Ishikawa (cell line): ENCODE results near the gene RPN2.

ENCODE experiments used
- CEBPB ChIP-seq: IDR thresholded peaks from 2 replicates; pipeline ENCODE4 v1.6.1; 2012
- CREB1 ChIP-seq: IDR thresholded peaks from 2 replicates; pipeline ENCODE4 v1.6.1; 2012; ENCODE audit warnings: low read depth
- EGR1 ChIP-seq: IDR thresholded peaks from 2 replicates; pipeline ENCODE4 v1.6.1; 2012
- EP300 ChIP-seq: IDR thresholded peaks from 2 replicates; pipeline ENCODE4 v1.6.1; 2012; ENCODE audit warnings: borderline replicate concordance
- FOXM1 ChIP-seq: IDR thresholded peaks from 2 replicates; pipeline ENCODE4 v1.6.1; 2012; ENCODE audit warnings: low read depth, borderline replicate concordance
- NFIC ChIP-seq: IDR thresholded peaks from 2 replicates; pipeline ENCODE4 v1.6.1; 2012
- RAD21 ChIP-seq: IDR thresholded peaks from 2 replicates; pipeline ENCODE4 v1.6.1; 2012; ENCODE audit warnings: low read depth
- TAF1 ChIP-seq: IDR thresholded peaks from 2 replicates; pipeline ENCODE4 v1.6.1; 2012; ENCODE audit warnings: low read depth, mild to moderate bottlenecking
- TCF12 ChIP-seq: IDR thresholded peaks from 2 replicates; pipeline ENCODE4 v1.6.1; 2012; ENCODE audit warnings: low read depth
- TEAD4 ChIP-seq: IDR thresholded peaks from 2 replicates; pipeline ENCODE4 v1.6.1; 2012
- YY1 ChIP-seq: IDR thresholded peaks from 2 replicates; pipeline ENCODE4 v1.6.1; 2012; ENCODE audit warnings: low read depth
- ZBTB7A ChIP-seq: IDR thresholded peaks from 2 replicates; pipeline ENCODE4 v1.6.1; 2012; ENCODE audit warnings: low read depth
- TF ChIP-seq, protein P1 (sequence below): IDR thresholded peaks from 2 replicates; pipeline ENCODE4 v1.6.1; 2012
- TF ChIP-seq, protein P2 (sequence below): IDR thresholded peaks from 2 replicates; pipeline ENCODE4 v1.6.1; 2012; ENCODE audit warnings: low read depth, mild to moderate bottlenecking
- TF ChIP-seq, protein P3 (sequence below): IDR thresholded peaks from 2 replicates; pipeline ENCODE4 v1.6.1; 2012

RPN2 gene

DNA sequence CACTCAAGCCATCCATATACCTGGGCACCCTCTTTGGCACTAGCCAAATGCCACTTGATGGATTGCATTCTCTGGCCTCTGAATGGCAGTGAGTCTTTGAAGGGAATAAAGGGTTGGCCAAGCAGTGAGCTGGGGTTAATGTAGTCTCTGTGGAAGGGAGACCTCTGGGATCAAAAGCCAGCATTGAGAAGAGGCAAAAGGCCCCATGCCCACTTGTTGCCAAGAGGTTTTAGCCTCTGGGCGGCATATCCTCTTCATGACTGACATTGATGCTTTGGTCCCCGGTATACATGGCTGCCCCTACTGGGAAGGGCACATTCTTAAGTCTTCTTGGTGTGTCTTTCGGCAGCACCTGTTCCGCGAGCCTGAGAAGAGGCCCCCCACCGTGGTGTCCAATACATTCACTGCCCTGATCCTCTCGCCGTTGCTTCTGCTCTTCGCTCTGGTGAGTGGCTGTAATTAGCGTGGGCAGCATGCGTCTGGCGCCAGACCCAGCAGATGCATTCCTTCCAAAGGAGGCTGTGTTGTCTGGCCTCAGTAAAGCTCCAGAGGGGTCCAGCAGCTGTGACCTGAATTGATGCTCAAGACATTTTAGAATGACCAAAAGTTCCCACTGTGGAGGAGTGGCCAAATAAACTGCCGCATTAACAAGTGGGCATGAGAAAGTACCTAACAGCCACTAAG, 53.0 kb downstream of the RPN2 start:
- TF ChIP-seq RAD21 (no peak), ZBTB7A (no peak), TAF1 (no peak), NFIC (no peak), EGR1 (no peak), TEAD4 (no peak), YY1 (no peak)
- TF ChIP-seq, protein P1, sequence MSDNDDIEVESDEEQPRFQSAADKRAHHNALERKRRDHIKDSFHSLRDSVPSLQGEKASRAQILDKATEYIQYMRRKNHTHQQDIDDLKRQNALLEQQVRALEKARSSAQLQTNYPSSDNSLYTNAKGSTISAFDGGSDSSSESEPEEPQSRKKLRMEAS, result no peak
- TF ChIP-seq, protein P2, sequence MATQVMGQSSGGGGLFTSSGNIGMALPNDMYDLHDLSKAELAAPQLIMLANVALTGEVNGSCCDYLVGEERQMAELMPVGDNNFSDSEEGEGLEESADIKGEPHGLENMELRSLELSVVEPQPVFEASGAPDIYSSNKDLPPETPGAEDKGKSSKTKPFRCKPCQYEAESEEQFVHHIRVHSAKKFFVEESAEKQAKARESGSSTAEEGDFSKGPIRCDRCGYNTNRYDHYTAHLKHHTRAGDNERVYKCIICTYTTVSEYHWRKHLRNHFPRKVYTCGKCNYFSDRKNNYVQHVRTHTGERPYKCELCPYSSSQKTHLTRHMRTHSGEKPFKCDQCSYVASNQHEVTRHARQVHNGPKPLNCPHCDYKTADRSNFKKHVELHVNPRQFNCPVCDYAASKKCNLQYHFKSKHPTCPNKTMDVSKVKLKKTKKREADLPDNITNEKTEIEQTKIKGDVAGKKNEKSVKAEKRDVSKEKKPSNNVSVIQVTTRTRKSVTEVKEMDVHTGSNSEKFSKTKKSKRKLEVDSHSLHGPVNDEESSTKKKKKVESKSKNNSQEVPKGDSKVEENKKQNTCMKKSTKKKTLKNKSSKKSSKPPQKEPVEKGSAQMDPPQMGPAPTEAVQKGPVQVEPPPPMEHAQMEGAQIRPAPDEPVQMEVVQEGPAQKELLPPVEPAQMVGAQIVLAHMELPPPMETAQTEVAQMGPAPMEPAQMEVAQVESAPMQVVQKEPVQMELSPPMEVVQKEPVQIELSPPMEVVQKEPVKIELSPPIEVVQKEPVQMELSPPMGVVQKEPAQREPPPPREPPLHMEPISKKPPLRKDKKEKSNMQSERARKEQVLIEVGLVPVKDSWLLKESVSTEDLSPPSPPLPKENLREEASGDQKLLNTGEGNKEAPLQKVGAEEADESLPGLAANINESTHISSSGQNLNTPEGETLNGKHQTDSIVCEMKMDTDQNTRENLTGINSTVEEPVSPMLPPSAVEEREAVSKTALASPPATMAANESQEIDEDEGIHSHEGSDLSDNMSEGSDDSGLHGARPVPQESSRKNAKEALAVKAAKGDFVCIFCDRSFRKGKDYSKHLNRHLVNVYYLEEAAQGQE, result no peak
- TF ChIP-seq, protein P3, sequence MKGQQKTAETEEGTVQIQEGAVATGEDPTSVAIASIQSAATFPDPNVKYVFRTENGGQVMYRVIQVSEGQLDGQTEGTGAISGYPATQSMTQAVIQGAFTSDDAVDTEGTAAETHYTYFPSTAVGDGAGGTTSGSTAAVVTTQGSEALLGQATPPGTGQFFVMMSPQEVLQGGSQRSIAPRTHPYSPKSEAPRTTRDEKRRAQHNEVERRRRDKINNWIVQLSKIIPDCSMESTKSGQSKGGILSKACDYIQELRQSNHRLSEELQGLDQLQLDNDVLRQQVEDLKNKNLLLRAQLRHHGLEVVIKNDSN, result no peak

DNA sequence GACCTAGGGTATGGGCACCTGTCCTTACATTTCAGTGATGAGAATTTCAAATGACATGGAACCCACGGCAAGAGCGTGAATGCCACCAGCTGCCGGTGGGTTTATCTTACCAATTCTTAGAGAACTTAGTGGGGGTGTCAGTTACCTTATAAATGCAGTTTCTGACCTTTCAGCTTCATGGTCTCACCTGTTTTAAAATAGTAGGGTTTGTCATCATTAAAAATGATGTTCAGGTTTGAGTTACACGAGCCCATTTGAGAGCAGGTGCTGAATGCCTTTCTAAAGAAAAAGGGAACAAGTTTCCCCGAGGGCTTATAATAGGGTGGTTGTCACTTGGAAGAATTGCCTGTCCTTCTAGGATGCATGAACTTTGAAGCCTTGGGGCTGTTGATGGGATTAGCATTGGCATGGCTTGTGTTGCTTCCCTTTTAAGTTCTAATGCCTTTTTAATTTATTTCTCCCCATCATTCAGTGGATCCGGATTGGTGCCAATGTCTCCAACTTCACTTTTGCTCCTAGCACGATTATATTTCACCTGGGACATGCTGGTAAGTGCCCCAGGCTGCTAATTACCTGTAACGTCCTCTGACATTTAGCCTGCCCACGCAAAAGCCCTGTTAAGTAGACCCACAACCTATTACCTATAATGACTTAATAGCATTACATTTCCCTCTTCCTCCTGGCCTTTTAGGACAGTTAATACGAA, 54.6 kb downstream of the RPN2 start:
- no peak for TF ChIP-seq TCF12
- TF ChIP-seq, protein P1, result no peak
- no peak for TF ChIP-seq FOXM1
- TF ChIP-seq RAD21, result no peak
- no peak for TF ChIP-seq CEBPB
- TF ChIP-seq CREB1, result no peak
- no peak for TF ChIP-seq YY1
- no peak for TF ChIP-seq TEAD4
- TF ChIP-seq EGR1, result no peak
- TF ChIP-seq, protein P2, result no peak
- no peak for TF ChIP-seq TAF1
- TF ChIP-seq, protein P3, result no peak
- no peak for TF ChIP-seq EP300
- TF ChIP-seq NFIC, result no peak
- no peak for TF ChIP-seq ZBTB7A

DNA sequence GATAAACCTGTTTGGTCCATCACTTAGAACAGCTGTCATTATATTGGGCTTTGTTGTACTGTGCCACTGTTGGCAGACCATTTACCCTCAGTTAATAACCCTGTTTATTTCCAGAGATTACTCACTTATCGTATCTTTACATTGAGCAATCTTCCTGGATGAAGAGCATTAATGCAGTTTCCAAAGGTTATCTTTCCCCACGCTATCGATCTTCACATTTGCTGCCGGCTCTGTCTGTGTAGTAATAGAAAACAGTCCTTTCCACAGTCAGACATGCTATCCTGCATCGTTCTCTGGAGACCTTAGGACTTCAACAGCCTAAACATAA, 55.1 kb downstream of the RPN2 start:
- TF ChIP-seq CEBPB, result no peak
- no peak for TF ChIP-seq RAD21
- no peak for TF ChIP-seq FOXM1
- TF ChIP-seq TCF12, result no peak
- TF ChIP-seq, protein P1, result no peak
- no peak for TF ChIP-seq ZBTB7A
- TF ChIP-seq EP300, result no peak

DNA sequence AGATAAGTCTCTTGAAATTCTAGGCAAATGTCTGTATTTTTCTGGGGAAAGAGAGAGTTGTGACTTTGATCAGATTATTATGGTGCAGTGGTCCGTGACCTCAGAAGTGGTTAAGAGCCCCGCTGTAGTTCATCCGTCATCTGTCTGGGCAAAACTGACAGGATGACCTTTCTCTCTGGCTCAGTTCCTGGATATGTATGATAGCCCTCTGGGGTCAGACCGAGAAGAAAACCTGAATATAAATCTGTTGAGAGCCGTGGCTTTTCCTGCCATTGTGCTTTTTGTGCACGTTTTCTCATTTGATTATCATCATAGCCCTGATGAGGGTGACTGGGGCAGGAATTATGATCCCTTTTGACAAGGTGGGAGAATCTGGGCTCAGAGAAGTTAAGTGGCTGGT, 55.9 kb downstream of the RPN2 start:
- TF ChIP-seq, protein P2, result no peak
- TF ChIP-seq YY1 (no peak), EGR1 (no peak), RAD21 (no peak), TAF1 (no peak), TEAD4 (no peak), NFIC (no peak), CREB1 (no peak), ZBTB7A (no peak), TCF12 (no peak), CEBPB (no peak), EP300 (no peak), FOXM1 (no peak)
- TF ChIP-seq, protein P3, result no peak
- TF ChIP-seq, protein P1, result no peak
